Endothelial cell of umbilical vein (primary cell): ENCODE data around the gene OR1S2. TPM values are rescaled to one million over a fixed set of nuclear protein-coding genes. Genes with fewer than 3 reads are reported as not detected.

Source experiments
- BruUV-seq: library from RNA; stranded (reverse); fragments of 400-500 nt; replicated peaks from 2 replicates; lab custom pipeline; 2021; lab: Mats Ljungman, UMichigan
- CTCF ChIA-PET: fragments of 300-600, 350-600 bp; sonication (Branson Sonifier 250); formaldehyde crosslinking; loops from one replicate; lab custom pipeline; 2021; ENCODE audit warnings: antibody characterized with exemption, inconsistent platforms; lab: Charles Lee
- POLR2A ChIA-PET: fragments of 300-600, 350-600 bp; sonication (Branson Sonifier 250); formaldehyde crosslinking; loops from one replicate; lab custom pipeline; 2021; ENCODE audit warnings: antibody characterized with exemption, inconsistent platforms; lab: Charles Lee
- DNase-seq: peaks from one replicate; pipeline ENCODE4 v3.0.0-alpha.2; 2011; ENCODE audit warnings: low read depth, low spot score
- FAIRE-seq: peaks from 2 replicates; lab custom pipeline; 2011; peaks lifted over from hg19 to GRCh38; lab: Jason Lieb, UNC
- H2AFZ ChIP-seq: 2 replicates; pipeline ENCODE4 v1.6.0; 2012; ENCODE audit warnings: low read depth, low read length, control low read depth, inconsistent platforms
- H3K27ac ChIP-seq: 2 replicates; pipeline ENCODE4 v1.5.1; 2011; ENCODE audit warnings: low read depth, mild to moderate bottlenecking, control low read depth, low read length, moderate library complexity; ENCODE audit not compliant: insufficient read depth
- H3K27me3 ChIP-seq, 2 experiments: 2 replicates each; pipeline versions ENCODE4 v1.6.0 to v1.6.1; 2011; ENCODE audit warnings: low read length in 2 of 2, mixed read lengths in 1 of 2; ENCODE audit not compliant: control insufficient read depth in 2 of 2, insufficient read depth in 2 of 2
- H3K36me3 ChIP-seq, 2 experiments: 2 replicates in 1 of 2; 3 replicates in 1 of 2; pipeline ENCODE4 v1.5.1; 2011; ENCODE audit warnings: low read length in 2 of 2, mild to moderate bottlenecking in 1 of 2, moderate library complexity in 1 of 2; ENCODE audit not compliant: control insufficient read depth in 2 of 2, insufficient read depth in 2 of 2; ENCODE audit errors: extremely low read depth in 1 of 2
- H3K4me1 ChIP-seq: 3 replicates; pipeline ENCODE4 v1.5.1; 2011; ENCODE audit warnings: mild to moderate bottlenecking, low read length; ENCODE audit not compliant: control insufficient read depth, insufficient read depth; ENCODE audit errors: extremely low read depth
- H3K4me2 ChIP-seq: 2 replicates; pipeline ENCODE4 v1.6.1; 2011; ENCODE audit warnings: low read length, control low read depth, mixed read lengths; ENCODE audit not compliant: insufficient read depth
- H3K4me3 ChIP-seq, 3 experiments: fragments of 200-600 bp in 1 of 3; sonication (generic), shearing (Covaris generic) in 1 of 3; replicated peaks in 1 of 3; 2 replicates each; pipeline ENCODE4 v1.5.1; 2011 to 2016; ENCODE audit warnings: control low read depth in 3 of 3, low read length in 3 of 3, mild to moderate bottlenecking in 2 of 3, inconsistent platforms in 1 of 3, low read depth in 1 of 3, moderate library complexity in 1 of 3; ENCODE audit not compliant: insufficient read depth in 1 of 3
- H3K79me2 ChIP-seq: 2 replicates; pipeline ENCODE4 v1.6.0; 2012; ENCODE audit warnings: low read length, inconsistent platforms; ENCODE audit not compliant: control insufficient read depth, insufficient read depth
- H3K9ac ChIP-seq: replicated peaks from 2 replicates; pipeline ENCODE3; 2011; ENCODE audit warnings: low read length, control low read depth; ENCODE audit not compliant: insufficient read depth; ENCODE audit errors: extremely low read depth
- H3K9me1 ChIP-seq: replicated peaks from 3 replicates; pipeline ENCODE4 v1.6.0; 2011; ENCODE audit warnings: mild to moderate bottlenecking, low read length; ENCODE audit not compliant: control insufficient read depth, insufficient read depth; ENCODE audit errors: extremely low read depth
- H3K9me3 ChIP-seq: replicated peaks from 2 replicates; pipeline ENCODE4 v1.5.1; 2012; ENCODE audit warnings: low read length, inconsistent platforms; ENCODE audit not compliant: control insufficient read depth, insufficient read depth
- H4K20me1 ChIP-seq: replicated peaks from 2 replicates; pipeline ENCODE3; 2011; ENCODE audit warnings: mild to moderate bottlenecking, low read length; ENCODE audit not compliant: control insufficient read depth, insufficient read depth; ENCODE audit errors: extremely low read depth
- CTCF ChIP-seq, 2 donors: IDR thresholded peaks; 1 replicate in 1 of 2; 2 replicates in 1 of 2; pipeline ENCODE4 v1.5.1; 2011; ENCODE audit warnings: low read length in 2 of 2, mild to moderate bottlenecking in 2 of 2, moderate library complexity in 2 of 2, control low read depth in 1 of 2, inconsistent platforms in 1 of 2, low read depth in 1 of 2; ENCODE audit not compliant: insufficient read depth in 1 of 2; ENCODE audit errors: extremely low read depth in 1 of 2
- EZH2 ChIP-seq: IDR thresholded peaks from 2 replicates; pipeline ENCODE4 v1.6.1; 2012; ENCODE audit warnings: borderline replicate concordance, low read depth, mild to moderate bottlenecking, moderate library complexity, low read length, inconsistent platforms; ENCODE audit not compliant: severe bottlenecking
- FOS ChIP-seq: IDR thresholded peaks from 2 replicates; pipeline ENCODE4 v1.6.1; 2011; ENCODE audit warnings: mild to moderate bottlenecking, low read length, moderate library complexity, borderline replicate concordance; ENCODE audit not compliant: insufficient read depth
- GATA2 ChIP-seq: IDR thresholded peaks from 2 replicates; pipeline ENCODE4 v1.7.0; 2011; ENCODE audit warnings: low read depth, mild to moderate bottlenecking, moderate library complexity, mixed read lengths, low read length; ENCODE audit not compliant: insufficient read length, insufficient read depth
- JUN ChIP-seq: IDR thresholded peaks from 2 replicates; pipeline ENCODE4 v1.6.1; 2011; ENCODE audit warnings: borderline replicate concordance, low read depth; ENCODE audit not compliant: insufficient read length, insufficient read depth
- MAX ChIP-seq: IDR thresholded peaks from 2 replicates; pipeline ENCODE4 v1.6.1; 2011; ENCODE audit not compliant: insufficient read depth, insufficient read length
- MYC ChIP-seq: IDR thresholded peaks from one replicate; pipeline ENCODE4 v1.6.1; 2011; ENCODE audit warnings: mild to moderate bottlenecking, low read depth, low read length
- POLR2A ChIP-seq: IDR thresholded peaks from 2 replicates; pipeline ENCODE4 v1.6.1; 2012; ENCODE audit warnings: low read depth, mild to moderate bottlenecking, control low read depth, low read length
- POLR2AphosphoS5 ChIP-seq: IDR thresholded peaks from 2 replicates; pipeline ENCODE4 v1.6.1; 2012; ENCODE audit warnings: low read depth, mild to moderate bottlenecking, control low read depth, low read length, moderate library complexity; ENCODE audit not compliant: insufficient read depth
- dilution Hi-C: fragments of 300-500 bp; cut with MboI; formaldehyde crosslinking; loops from one replicate; pipeline ENCODE4 v1.15.0; 2019; ENCODE audit warnings: low sequenced_read_pairs; ENCODE audit not compliant: extremely low pct_ligation_motif_present
- intact Hi-C: fragments of 100-400 bp; cut with micrococcal nuclease; formaldehyde crosslinking; loops from one replicate; pipeline ENCODE4 v1.10.0; 2022
- polyA plus RNA-seq, 4 experiments: library from polyadenylated mRNA; depleted of rRNA in 3 of 4; stranded (reverse) in 3 of 4; unstranded in 1 of 4; fragments of >200 nt; gene quantifications; 2 replicates each; pipeline versions ENCODE4 v1.2.1 to v1.2.3, GENCODE V29; 2011 to 2012; ENCODE audit warnings: missing spikeins in 1 of 4
- total RNA-seq: library from RNA; stranded (reverse); gene quantifications from 2 replicates; pipeline ENCODE4 v1.2.3, GENCODE V29; 2021

The OR1S2 gene
- total and polyA plus RNA-seq, 2 donors (not counting 3 experiments of a cell fraction or from before 2014, with no cell fraction given), result not detected

GRCh38 chr11:58199271-58199670, 4.7 kb downstream of the OR1S2 start:
- dilution Hi-C loops, result no loop called here
- Histone ChIP-seq H3K4me2 (no peak overlapping the region), H3K9me1 (no peaks in the 10 kb centered on the region), H4K20me1 (no peaks in the 10 kb centered on the region), H3K27ac (no peak overlapping the region), H3K9me3 (no peaks in the 10 kb centered on the region), H3K4me1 (no peaks in the 10 kb centered on the region), H3K9ac (no peak overlapping the region), H3K79me2 (no peaks in the 10 kb centered on the region), H2AFZ (no peak overlapping the region), H3K4me3 (no peak overlapping the region), H3K36me3 (no peaks in the 10 kb centered on the region), H3K27me3 (no peaks in the 10 kb centered on the region)
- BruUV-seq, result no TSS peak
- TF ChIP-seq MAX, result no peak
- DNase-seq (no peak), FAIRE-seq (no peak)
- CTCF ChIA-PET, result no interaction called here
- intact Hi-C loops, result no loop called here
- POLR2A ChIA-PET, result no interaction called here

GRCh38 chr11:58195939-58196338, 8.0 kb downstream of the OR1S2 start:
- BruUV-seq, result no TSS peak
- Histone ChIP-seq H3K27ac (no peak overlapping the region), H3K4me2 (no peak overlapping the region), H2AFZ (no peak overlapping the region), H3K9me1 (no peaks in the 10 kb centered on the region), H3K9me3 (no peaks in the 10 kb centered on the region), H3K4me1 (no peaks in the 10 kb centered on the region), H3K9ac (no peak overlapping the region), H4K20me1 (no peaks in the 10 kb centered on the region), H3K4me3 (no peak overlapping the region), H3K27me3 (no peaks in the 10 kb centered on the region), H3K36me3 (no peaks in the 10 kb centered on the region), H3K79me2 (no peaks in the 10 kb centered on the region)
- FAIRE-seq (no peak), DNase-seq (no peak)
- no peak for TF ChIP-seq MAX
- TF ChIP-seq POLR2AphosphoS5, result no peak
- TF ChIP-seq GATA2, result no peak
- TF ChIP-seq FOS, result no peak
- TF ChIP-seq EZH2, result no peak
- no peak for TF ChIP-seq CTCF (IDR thresholded peaks at IDR 0.05; ENCODE audit: extremely low read depth in 1 of 2, insufficient read depth in 1 of 2, low read depth in 1 of 2, low read length in 2 of 2)
- TF ChIP-seq POLR2A, result no peak
- no peak for TF ChIP-seq JUN
- TF ChIP-seq MYC, result no peak
- dilution Hi-C loops, result no loop called here
- ChIA-PET POLR2A (no interaction called here), CTCF (no interaction called here)
- intact Hi-C loops, result no loop called here
